ENCODE results near the gene ETNPPL.
A peak's percentile ranks its signal among the peaks of the same experiment; 100 is the strongest.

Gene ETNPPL

GRCh38 chr4:108762559-108763225 lies at the start of gene ETNPPL:
TSS of gene ETNPPL (minus strand) at chr4:108763053. CDS start at chr4:108762898, 155 bp downstream.
- no peak for DNase-seq

GRCh38 chr4:108811486-108811885 lies 48.6 kb upstream of the ETNPPL start:
- DNase-seq, result no peak

DNA sequence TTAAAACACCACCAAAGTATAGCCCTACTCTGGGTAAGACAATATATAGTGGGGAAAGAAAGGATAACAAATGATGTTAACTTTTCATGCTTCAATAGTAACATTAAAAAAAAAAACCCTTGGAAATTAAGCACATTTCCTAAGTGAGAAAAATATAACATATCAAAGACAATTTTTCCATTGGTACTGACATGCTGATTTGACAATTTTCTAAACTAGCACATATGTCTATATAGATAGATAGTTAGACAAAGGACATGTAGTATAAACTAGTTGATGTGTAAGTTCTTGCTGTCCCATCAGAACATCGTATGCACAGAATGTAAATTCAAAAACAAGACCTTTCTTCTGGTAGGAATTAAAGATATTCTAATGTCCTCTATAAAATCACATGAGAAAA lies 47.2 kb upstream of the ETNPPL start:
- DNase-seq, result no peak

DNA sequence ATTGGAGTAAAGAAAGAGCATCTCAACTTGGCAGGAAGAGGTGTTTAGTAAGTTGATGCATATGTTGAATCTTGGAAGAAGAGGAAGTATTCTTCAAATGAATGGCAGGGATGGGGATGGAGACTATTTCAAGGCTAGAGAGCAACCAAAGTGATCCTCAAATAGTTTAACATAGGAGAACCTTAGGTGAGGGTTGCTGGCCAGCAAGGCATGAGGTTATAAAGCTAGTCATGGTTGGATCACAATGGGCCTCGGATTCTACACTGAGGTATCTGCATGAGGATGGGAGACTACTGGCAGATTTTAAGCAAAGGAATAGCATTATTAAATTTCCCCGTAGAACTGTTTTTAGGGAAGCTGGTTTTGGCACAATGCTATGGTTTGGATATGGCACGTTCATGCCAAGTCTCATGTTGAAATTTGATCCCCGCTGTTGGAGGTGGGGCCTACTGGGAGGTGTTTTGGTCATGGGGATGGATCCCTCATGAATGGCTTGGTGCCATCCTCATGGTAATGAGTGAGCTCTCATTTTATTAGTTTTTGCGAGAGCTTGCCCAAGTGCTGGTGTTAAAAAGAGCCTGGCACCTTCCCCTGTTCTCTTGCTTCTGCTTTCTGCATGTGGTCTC lies 41.9 kb upstream of the ETNPPL start:
- DNase-seq, result no peak

DNA sequence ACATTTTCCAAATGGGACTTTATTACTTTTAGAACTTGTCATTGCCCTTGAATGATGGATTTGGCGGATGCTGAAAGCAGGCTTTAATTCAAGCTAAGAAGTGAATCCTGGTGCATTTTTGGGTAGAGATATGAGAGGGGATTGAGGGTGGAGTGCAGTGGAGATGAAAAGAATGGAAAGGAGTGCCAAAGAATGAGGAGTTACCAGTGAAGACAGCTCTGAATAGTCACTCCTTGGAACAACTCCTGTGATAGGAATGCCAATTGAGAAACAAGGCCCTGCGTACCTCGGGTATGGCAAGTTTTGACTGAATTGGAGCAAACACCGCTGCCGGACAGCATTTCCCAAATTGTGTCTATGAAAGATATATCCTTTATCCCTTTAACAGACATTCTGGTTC lies 36.5 kb upstream of the ETNPPL start:
- no peak for DNase-seq

DNA sequence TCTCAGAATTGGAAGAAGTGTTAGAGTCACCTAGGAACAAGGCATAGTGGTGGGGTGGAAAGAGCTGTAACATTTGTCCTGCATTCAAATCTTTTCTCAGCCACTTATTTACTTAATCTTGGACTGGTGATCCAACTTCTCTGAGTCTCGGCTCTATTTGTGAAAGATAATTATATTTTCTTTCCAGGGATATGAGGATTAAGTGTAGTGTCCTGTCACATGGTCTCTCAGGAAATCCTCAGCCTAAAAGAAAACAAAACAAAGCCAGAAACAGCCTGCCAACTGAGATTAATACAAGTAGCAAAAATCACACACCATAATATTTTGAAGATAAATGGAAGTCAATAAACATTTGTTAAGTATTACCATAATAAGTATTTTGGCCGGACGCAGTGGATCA lies 33.3 kb upstream of the ETNPPL start:
- no peak for DNase-seq

- no peak for DNase-seq
Measured at GRCh38 chr4:108795733-108796132, 32.9 kb upstream of the ETNPPL start.

DNA sequence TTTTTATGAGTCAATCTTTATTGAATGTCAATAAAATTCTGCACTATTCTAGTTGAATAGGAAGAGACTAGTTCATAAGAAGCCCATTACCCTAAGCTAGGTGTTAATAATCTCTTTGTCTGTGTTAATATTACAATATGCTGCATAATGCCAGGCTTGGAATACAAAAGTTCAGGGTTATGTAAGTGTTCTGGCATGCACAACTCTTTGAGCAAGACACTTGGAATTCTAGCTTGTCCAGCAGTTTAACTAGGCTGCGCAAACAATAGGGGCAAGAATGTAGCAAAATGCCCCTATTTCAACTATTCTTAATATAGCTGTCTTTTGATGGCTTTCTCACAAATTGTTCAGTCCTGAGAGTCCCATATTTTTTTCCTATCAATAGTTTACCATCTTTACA lies 31.3 kb upstream of the ETNPPL start:
- peak; percentile 13 for DNase-seq

DNA sequence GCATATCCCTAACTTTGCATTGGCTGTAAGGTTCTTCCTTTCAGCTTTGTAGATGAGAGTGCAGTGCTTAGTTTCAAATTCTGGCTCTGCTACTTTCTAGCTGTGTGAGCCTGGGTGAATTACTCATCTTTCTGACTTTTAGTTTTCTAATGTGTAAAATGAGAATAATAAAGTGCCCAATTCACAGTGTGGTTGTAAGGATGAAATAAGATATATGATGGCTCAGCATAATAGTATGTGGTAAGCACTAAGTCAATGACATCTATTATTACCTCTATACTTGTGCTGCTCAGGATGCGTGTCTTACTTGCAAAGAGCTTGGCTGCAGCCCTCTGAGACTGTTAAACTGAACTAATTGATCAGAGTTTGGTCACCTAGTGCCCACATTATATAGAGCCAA lies 30.6 kb upstream of the ETNPPL start:
- DNase-seq, result no peak

- no peak for DNase-seq
Measured at GRCh38 chr4:108788731-108789130, 25.9 kb upstream of the ETNPPL start.

DNA sequence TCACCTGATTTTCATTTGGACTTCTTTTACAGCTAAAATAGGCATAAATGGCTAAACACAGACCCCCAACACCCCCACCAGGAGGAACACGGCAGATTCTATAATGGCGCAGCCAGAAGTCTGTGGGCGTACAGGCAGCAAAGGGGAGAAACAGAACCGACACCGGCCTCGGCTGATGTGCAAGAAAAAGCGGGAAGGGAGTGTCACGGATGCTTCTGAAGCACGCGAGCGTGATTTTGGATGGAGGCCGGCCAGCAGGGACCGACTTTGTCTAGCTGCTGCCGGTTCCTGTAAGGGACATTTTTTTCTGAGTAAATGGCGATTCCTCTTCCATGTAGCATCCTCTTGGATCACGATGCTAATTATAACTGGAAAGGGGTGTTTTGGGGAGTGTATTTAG lies 24.9 kb upstream of the ETNPPL start:
- DNase-seq, result no peak

DNA sequence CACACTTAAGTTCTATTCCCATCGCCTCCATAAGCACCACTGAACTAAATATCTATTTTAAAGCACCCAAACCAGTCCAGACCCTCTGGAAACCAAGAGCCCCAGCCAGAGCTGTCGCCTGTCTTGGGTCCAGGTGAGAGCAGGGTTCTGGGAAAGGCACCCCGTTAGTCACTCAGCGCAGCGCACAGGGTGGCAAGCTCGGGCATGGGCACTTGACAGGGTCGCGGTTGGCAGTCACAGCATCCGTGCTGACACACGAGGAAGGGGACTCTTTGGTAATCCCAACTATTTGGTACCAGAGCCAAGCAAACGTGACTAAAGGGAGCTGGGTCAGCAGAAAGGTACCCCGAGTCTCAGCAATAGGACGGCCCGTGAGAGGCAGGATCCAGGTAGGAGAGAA lies 24.3 kb upstream of the ETNPPL start:
- DNase-seq, result no peak

- DNase-seq, result no peak
Measured at GRCh38 chr4:108786351-108786750, 23.5 kb upstream of the ETNPPL start.

- DNase-seq, result no peak
Measured at GRCh38 chr4:108783665-108784463, 21.0 kb upstream of the ETNPPL start.

DNA sequence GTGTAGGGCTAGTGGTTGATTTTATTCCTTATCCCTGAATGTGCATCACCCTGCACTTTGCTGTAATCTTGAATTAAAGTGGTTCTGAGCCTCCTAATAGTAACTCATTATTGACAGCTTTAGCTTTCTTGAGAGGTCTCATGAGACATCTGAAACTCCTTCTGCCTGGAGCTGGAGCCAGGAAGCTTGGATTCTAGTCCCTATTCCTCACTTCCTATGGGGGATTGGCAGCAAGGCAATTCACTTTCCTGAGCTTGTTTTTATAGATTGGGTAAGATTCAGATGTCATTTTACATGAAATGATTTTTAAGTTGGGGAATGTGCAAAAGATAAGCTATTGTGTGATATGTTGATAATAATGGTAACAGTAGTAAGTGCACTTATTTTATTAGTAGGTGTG lies 17.1 kb upstream of the ETNPPL start:
- no peak for DNase-seq

- peak; percentile 8 for DNase-seq
Measured at GRCh38 chr4:108777388-108777787, 14.5 kb upstream of the ETNPPL start.

GRCh38 chr4:108775921-108776320 lies 13.1 kb upstream of the ETNPPL start:
- DNase-seq, result no peak

- DNase-seq, result no peak
Measured at GRCh38 chr4:108774809-108775530, 12.1 kb upstream of the ETNPPL start.

DNA sequence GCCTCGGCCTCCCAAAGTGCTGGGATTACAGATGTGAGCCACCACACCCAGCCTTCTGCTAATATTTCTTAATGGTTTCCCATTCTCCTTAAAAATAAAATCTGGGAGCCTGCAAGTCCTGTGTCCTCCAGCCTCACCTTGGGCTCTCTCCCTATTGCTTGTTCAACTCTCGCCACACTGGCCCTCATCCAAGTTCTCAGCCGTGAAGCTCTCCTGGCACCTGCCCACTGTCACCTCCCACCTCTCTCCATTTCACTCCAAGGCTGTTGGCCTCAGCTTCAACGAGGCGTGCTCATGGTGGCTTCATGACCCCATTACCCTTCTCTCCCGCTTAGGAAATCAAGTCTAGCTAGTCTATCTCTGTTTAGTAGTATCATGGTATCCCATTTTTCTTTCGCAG lies 9.5 kb upstream of the ETNPPL start:
- DNase-seq, result no peak

GRCh38 chr4:108766058-108766457 lies 3.2 kb upstream of the ETNPPL start:
- DNase-seq, result no peak

DNA sequence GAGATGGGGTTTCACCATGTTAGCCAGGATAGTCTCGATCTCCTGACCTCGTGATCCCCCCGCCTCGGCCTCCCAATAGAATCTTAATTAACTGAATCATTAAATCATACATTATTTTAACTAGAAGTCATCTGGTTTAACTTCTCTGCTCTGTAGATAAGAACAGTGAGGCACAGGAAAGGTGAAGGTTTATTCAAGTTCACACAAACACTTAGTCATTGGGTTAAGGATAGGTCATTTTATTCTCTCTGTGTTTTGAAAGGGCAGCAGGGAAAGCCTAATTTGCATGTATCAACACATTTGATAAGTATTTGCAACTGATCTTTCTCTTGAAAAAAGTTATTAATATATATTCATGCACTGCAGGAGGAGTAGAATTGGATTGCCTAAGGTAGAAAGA lies 1.1 kb upstream of the ETNPPL start:
- DNase-seq, result no peak

- no peak for DNase-seq
Measured at GRCh38 chr4:108763226-108763593, 357 bp upstream of the ETNPPL start.

GRCh38 chr4:108758498-108758897 lies 4.4 kb downstream of the ETNPPL start:
- DNase-seq, result no peak

DNA sequence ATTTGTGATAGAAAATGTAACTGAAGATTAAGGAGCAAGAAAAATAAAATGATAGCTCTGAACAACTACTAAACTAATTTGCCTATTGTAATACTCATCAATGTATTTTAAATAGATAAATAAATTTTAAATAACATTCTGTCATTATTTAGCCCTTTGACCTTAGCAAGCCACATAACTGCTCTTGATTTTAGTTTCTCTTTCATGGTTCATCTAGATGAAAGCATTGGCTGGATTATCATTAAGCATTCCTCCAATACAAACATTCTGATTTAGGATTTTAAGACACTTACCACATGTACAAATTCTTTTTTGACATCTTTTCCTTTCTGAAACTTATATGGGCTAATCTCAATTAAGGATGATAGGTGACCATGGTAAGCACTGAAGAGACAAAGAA lies 8.5 kb downstream of the ETNPPL start:
- no peak for DNase-seq
